GOT3 (cell line): ENCODE results near the gene GBGT1.

Experiments used
- DNase-seq: peaks from one replicate; lab custom pipeline; 2025; ENCODE audit warnings: mixed read lengths; lab: John Stamatoyannopoulos, UW

GBGT1 gene

GRCh38 chr9:133113949-133114885 lies 49.5 kb downstream of the GBGT1 start:
- no peak for DNase-seq

- no peak for DNase-seq
Measured at GRCh38 chr9:133113163-133113948, 50.4 kb downstream of the GBGT1 start.

- DNase-seq: no peak
Measured at GRCh38 chr9:133112663-133113026, 51.1 kb downstream of the GBGT1 start.

- DNase-seq: no peak
Measured at GRCh38 chr9:133111808-133112662, 51.7 kb downstream of the GBGT1 start.

GRCh38 chr9:133109931-133110650 lies 53.6 kb downstream of the GBGT1 start:
- no peak for DNase-seq

GRCh38 chr9:133108794-133109641 lies 54.7 kb downstream of the GBGT1 start:
- DNase-seq: no peak

- DNase-seq: no peak
Measured at GRCh38 chr9:133107961-133108793, 55.5 kb downstream of the GBGT1 start.

- DNase-seq: no peak
Measured at GRCh38 chr9:133107245-133107722, 56.4 kb downstream of the GBGT1 start.

GRCh38 chr9:133106511-133107244 lies 57.0 kb downstream of the GBGT1 start:
- no peak for DNase-seq

GRCh38 chr9:133105461-133105770 lies 58.3 kb downstream of the GBGT1 start:
- DNase-seq: no peak

GRCh38 chr9:133104718-133105460 lies 58.8 kb downstream of the GBGT1 start:
- DNase-seq: no peak

- no peak for DNase-seq
Measured at GRCh38 chr9:133103987-133104505, 59.7 kb downstream of the GBGT1 start.

GRCh38 chr9:133103183-133103986 lies 60.3 kb downstream of the GBGT1 start:
- no peak for DNase-seq
